Left renal pelvis (tissue), 4 donors: Measurements from ENCODE around the gene ALPG. TPM values are rescaled to one million over a fixed set of nuclear protein-coding genes. Genes with fewer than 3 reads are reported as not detected.
"Not testable (repeated sequence)": the region's sequence is repeated elsewhere in the genome, so short reads cannot be mapped to it uniquely, and the experiment has no call there.

Source experiments
- DNase-seq, 4 donors: peaks; one replicate each; pipeline ENCODE4 v3.0.0-alpha.2; 2013; ENCODE audit warnings: low read depth in 4 of 4, low spot score in 3 of 4
- polyA plus RNA-seq, 4 donors: library from polyadenylated mRNA; unstranded; fragments of 120-200 nt; gene quantifications; one replicate each; pipeline ENCODE4 v1.2.1, GENCODE V29; 2013; ENCODE audit not compliant: insufficient read length in 4 of 4

The ALPG gene
- polyA plus RNA-seq, result not detected

- no peak for DNase-seq
Measured at GRCh38 chr2:232406556-232407310, at the start of gene ALPG. TSS of gene ALPG (plus strand) at chr2:232406844. CDS start at chr2:232406895, 51 bp downstream.

DNA sequence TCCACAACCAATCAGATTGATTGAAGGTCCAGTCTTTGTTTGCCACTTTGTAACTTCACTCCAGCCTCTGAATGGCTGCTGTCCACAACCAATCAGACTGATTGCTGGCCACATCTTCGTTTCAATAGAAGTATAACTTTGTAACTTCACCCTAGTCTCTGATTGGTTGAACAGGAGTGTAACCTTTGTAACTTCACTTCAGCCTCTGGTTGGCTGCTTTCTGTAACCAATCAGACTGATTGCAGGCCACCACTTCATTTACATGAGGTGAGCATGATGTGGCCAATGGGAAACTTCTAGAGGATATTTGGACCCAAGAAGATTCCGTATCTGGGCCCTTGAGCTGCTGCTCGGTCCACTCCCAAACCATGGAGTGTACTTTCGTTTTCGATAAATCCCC, 45.0 kb upstream of the ALPG start:
- no peak for DNase-seq

DNA sequence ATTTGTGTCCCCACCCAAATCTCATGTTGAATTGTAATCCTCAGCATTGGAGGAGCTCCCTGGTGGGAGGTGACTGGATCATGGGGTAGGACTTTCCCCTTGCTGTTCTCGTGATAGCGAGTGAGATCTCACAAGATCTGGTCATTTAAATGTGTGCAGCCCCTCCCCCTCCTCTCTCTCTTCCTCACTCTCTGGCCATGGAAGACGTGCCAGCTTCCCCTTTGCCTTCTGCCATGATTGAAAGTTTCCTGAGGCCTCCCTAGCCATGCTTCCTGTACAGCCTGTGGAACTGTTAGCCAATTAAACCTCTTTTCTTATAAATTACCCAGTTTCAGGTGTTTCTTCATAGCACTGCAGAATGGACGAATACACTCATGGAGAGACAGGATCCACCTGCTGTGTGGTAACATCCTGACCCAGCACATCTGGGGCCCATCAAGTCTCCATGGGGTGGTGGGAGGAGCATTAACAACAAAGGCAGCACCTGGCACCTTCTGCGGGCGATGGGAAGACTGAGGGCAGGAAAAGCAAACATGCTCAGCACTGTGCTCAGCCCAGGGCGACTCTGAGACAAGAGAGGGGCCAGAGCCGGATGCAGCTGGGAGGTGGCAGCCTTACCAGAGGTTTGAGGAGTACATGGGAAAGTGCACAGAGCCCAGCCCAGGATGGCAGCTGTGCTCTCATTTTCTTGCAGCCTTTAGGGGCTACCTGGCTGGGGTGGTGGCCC, 44.3 kb upstream of the ALPG start:
- no peak for DNase-seq

- not testable (repeated sequence) for DNase-seq
Measured at GRCh38 chr2:232363064-232363783, 43.4 kb upstream of the ALPG start.

- DNase-seq, result no peak
Measured at GRCh38 chr2:232363784-232364615, 42.6 kb upstream of the ALPG start.

DNA sequence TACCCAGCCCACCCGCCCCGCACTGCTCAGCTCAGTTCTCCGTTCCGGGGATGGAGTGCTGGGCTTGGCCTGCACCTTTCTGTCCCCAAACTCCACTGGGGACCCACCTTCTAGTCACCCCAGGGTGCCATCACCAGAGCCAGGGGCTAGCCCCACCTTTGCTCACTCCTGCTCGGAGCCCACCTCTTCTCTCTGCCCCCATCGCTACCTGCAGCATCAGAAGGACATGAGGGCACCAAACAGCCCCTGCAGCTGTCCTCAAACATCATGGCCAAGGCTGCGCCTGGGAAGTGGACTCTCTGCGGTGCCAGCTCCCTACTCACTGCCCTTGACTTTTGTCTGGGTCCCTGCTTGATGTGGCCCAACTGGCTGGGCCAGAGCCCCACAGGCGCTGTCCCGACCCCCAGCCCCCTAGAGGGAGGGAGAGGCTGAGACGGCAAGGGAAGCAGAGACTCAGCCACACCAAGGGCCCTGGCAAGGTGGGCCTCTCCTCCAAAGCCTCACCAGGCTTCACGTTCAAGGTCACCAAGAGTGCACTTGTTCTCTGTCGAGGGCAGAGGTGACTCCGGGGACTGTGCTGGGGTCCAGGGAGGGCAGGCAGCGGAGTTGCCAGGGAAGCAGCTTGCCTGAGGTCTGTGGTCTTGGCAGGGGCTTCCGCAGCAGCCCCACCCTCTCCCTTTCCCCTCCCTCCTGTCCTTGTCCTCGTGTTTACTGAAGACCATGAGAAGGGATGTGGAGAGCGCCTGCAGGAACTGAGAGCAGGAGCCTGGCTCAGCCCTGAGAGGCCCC, 41.6 kb upstream of the ALPG start:
- DNase-seq, result not testable (repeated sequence)

DNA sequence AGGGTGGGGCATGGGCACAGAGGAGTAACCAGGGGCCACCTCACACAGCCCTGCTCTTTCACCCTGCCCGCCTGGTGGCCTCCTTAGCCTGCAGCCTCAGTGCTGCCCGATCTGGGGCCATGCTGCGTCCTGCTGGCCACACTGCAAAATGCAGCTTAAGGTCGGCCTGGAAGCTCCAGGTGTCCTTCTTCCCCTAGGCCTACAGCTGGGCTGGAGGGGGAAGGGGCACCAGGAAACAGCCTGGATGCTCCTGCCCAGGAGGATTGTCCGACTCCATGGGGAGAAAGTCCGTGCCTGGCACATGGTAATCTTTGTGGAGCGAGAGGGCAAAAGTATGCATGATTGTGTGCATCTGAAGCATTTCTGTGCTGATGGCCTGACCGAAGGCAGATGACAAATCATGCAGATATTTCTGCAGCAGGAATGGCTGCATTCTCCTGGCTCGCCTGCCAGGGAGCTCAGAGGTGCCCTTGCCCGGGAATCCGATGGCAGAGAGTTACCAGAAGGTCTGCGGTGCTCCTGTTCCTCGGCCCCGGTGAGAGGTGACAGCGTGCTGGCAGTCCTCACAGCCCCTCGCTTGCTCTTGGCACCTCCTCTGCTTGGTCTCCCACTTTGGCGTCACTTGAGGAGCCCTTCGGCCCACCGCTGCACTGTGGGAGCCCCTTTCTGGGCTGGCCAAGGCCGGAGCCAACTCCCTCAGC, 40.9 kb upstream of the ALPG start:
- no peak for DNase-seq

DNA sequence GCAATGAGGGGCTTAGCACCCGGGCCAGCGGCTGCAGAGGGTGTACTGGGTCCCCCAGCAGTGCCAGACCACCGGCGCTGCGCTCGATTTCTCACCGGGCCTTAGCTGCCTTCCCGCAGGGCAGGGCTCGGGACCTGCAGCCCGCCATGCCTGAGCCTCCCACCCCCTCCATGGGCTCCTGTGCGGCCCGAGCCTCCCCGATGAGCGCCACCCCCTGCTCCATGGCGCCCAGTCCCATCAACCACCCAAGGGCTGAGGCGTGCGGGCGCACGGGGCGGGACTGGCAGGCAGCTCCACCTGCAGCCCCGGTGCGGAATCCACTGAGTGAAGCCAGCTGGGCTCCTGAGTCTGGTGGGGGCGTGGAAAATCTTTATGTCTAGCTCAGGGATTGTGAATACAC, 40.2 kb upstream of the ALPG start:
- not testable (repeated sequence) for DNase-seq

DNA sequence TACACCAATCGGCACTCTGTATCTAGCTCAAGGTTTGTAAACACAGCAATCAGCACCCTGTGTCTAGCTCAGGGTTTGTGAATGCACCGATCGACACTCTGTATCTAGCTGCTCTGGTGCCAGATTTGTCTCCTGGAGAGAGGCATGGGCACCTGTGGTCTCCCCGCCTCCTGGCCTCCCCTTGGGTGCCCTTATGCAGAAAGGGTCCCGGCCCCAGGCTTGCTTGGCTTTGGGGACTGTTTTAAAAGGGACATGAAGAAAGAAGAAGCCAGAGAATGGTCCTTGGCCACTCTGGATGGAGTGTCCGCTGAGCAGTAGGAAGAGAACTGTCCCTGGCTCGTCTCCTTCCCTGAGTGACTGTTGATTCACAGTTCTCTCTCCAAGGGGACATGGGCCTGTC, 39.6 kb upstream of the ALPG start:
- no peak for DNase-seq

- no peak for DNase-seq
Measured at GRCh38 chr2:232367591-232368233, 38.9 kb upstream of the ALPG start.

DNA sequence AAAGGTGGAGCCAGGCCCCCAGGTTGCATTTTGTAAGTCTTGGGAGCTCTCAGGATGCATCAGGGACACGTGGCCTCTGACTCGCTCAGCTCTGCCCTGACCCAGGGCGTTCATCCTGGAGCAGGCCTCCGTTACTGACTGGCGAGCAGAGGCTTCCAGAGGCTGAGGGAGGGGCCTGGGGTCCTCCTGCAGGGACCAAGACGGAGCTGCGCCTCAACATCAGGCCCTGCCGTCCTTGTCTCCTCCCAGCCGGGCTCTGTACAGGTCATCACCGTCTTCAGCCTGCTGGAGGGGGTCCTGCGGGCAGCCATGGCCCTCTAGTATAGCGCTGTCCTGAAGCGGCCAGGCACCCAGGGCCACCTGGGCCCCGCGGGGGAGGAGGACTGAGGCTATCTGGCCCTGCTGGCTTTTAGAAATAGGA, 38.3 kb upstream of the ALPG start:
- no peak for DNase-seq

DNA sequence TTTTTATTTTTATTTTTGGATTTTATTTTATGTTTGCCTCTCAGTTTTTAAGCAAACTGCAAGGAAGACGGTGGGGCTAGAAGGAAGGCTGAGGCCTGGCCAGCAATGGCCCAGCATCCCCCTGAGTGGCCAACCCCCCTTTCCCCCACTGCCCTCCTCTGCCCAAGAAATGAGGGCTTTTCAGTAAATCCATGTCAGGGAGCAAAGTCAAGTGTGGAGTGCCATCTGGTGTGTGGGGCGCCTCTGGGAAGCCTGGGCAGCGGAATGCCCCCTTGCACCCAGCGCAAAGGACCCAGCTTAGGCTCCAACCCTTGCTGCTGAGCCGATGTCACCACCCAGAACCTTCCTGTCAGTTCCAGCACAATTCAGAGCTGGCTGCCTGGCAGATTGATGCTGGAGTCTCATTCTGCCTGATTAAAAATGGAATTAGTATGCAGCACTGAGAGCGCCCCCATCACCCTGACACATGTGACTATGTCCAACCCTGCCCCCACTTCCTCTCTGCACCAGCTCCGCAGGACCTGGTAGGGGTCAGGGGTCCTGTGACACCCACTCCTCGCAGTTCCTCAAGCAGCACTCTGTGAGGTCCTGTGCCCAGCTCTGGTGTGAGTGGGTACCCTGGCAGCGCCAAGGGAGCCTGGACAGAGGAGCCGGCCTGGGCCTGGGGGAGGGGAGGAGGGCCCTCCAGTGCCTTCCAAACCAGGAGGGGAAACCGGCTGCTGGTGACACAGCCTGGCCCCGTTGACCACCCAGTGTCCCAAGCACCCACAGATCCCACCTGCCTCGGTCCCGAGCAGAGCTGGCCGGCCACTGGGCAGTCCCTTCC, 37.3 kb upstream of the ALPG start:
- DNase-seq, result no peak

DNA sequence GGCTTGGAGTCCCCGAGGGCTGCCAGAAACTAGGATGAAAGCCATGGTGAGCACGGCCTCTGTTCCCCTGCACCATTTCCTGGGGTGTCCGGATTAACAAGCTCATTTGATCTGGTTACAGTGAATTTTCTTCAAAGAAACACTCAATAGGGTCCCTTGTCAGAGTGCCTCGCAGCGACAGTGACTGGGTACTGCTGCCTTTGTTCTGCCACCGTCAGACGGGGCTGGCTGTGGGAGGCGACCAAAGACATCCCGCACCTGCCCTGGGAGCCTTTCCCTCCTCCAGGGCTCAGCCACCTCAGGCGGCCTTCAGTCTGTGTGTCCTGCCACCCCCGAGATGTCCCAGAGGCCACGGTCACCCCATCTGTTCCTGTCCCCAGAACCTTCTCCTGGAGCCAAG, 36.6 kb upstream of the ALPG start:
- not testable (repeated sequence) for DNase-seq

DNA sequence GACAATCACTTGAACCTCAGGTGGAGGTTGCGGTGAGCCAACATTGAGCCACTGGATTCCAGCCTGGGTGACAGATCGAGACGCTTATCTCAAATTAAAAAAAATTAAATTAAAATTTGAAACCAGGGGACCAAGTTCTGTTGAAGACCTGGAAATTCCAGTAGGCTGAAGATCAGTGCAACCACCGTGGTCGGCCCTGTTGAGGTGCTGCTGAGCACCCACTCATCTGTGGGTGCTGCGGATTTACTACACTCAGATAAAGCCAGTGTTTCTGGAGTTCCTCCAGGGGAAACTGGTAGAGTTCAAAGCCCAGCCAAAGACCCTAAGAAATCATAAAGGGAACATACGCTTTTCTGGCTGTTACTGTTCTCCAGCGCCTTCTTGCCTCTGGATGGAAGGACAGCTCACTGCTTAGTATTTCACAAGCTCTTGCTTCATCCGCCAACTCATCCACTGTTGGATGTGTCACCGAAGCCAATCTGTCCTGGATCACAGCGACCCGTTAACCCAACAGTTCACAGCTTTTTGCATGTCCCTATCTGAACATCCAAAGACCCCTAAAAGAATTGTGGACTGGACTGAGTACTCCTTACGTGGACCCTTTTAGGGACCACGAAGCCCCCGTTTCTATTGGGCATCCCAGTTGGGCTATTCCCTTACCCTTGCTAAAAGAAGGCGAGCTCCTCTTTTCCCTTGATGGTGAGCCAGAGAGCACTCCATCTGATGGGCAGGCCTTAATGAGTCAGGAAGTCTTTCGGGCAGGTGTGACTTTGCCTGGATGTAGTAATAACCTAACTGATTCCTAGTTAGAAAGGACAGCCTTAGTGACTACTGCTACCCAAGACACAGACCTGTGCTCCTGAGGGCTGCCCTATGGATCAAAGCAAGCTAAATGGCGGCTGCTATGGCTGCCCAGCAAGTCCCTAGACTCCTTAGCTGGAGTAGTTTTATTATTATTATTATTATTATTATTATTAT, 34.1 kb upstream of the ALPG start:
- DNase-seq, result no peak

GRCh38 chr2:232374356-232374755, 32.3 kb upstream of the ALPG start:
- DNase-seq, result no peak

GRCh38 chr2:232375164-232375563, 31.5 kb upstream of the ALPG start:
- no peak for DNase-seq

DNA sequence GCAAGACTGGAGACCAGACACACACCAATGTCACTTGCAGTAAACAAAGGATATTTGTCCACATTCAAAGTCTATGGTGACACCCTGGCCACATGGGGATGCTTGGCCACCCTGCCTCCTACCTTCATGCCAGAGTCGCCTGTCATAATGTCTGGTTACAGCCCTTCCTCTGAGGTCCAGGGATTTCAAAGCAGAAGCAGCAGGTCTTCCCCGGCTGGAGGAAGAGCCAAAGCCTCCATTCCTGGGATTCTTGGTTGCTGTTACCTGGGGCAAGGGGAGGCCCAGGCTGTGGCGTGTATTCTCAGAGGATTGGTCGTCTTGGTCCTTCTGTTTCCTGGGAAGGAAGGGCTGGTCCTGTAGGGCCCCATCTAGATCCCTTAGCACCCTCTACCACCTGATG, 30.4 kb upstream of the ALPG start:
- no peak for DNase-seq
